HEK293T (cell line): ENCODE measurements around the gene CASZ1.

Experiments
- CTCF ChIA-PET: fragments of 350-600 bp; formaldehyde crosslinking; extraction: SDS; loops from one replicate; lab custom pipeline; 2021; ENCODE audit warnings: antibody characterized with exemption, inconsistent platforms; lab: Yijun Ruan, JAX
- POLR2A ChIA-PET: fragments of 350-600 bp; formaldehyde crosslinking; extraction: SDS; loops from one replicate; lab custom pipeline; 2020; ENCODE audit warnings: antibody characterized with exemption, inconsistent platforms; lab: Yijun Ruan, JAX
- DNase-seq: peaks from one replicate; pipeline ENCODE4 v3.0.0; 2012; ENCODE audit warnings: mixed read lengths; ENCODE audit errors: extremely low spot score
- ARNT ChIP-seq: fragments of 450-650 bp; IDR thresholded peaks from 2 replicates; pipeline ENCODE4 v1.6.1; 2017; ENCODE audit warnings: mild to moderate bottlenecking
- BHLHE40 ChIP-seq: fragments of 450-650 bp; IDR thresholded peaks from 2 replicates; pipeline ENCODE4 v1.6.1; 2016; ENCODE audit warnings: mild to moderate bottlenecking, moderate library complexity, borderline replicate concordance
- CTBP1 ChIP-seq: fragments of 450-650 bp; IDR thresholded peaks from 2 replicates; pipeline ENCODE4 v1.6.1; 2016; ENCODE audit warnings: borderline replicate concordance
- ELF4 ChIP-seq: fragments of 450-650 bp; IDR thresholded peaks from 2 replicates; pipeline ENCODE4 v1.6.1; 2017; ENCODE audit warnings: antibody characterized with exemption
- FOXA1 ChIP-seq: fragments of 450-650 bp; IDR thresholded peaks from 2 replicates; pipeline ENCODE4 v1.6.1; 2016; ENCODE audit warnings: mild to moderate bottlenecking
- FOXK2 ChIP-seq: fragments of 450-650 bp; IDR thresholded peaks from 2 replicates; pipeline ENCODE4 v1.6.1; 2016; ENCODE audit warnings: mild to moderate bottlenecking
- FOXM1 ChIP-seq: fragments of 450-650 bp; IDR thresholded peaks from 2 replicates; pipeline ENCODE4 v1.6.1; 2017; ENCODE audit warnings: mild to moderate bottlenecking, borderline replicate concordance
- HDGF ChIP-seq: fragments of 450-650 bp; IDR thresholded peaks from 2 replicates; pipeline ENCODE4 v1.6.1; 2017; ENCODE audit warnings: antibody characterized with exemption, borderline replicate concordance
- L3MBTL2 ChIP-seq: fragments of 450-650 bp; conservative IDR thresholded peaks from 2 replicates; pipeline ENCODE4 v1.6.1; 2016; ENCODE audit warnings: mild to moderate bottlenecking
- LEF1 ChIP-seq: fragments of 450-650 bp; IDR thresholded peaks from 2 replicates; pipeline ENCODE4 v1.6.1; 2017; ENCODE audit warnings: mild to moderate bottlenecking, borderline replicate concordance
- NFRKB ChIP-seq: fragments of 450-650 bp; IDR thresholded peaks from 2 replicates; pipeline ENCODE4 v1.6.1; 2016; ENCODE audit warnings: mild to moderate bottlenecking, moderate library complexity
- PKNOX1 ChIP-seq: fragments of 450-650 bp; IDR thresholded peaks from 2 replicates; pipeline ENCODE4 v1.6.1; 2016
- SP1 ChIP-seq: fragments of 450-650 bp; IDR thresholded peaks from 2 replicates; pipeline ENCODE4 v1.6.1; 2017
- SUZ12 ChIP-seq: fragments of 450-650 bp; IDR thresholded peaks from 2 replicates; pipeline ENCODE4 v1.6.1; 2016; ENCODE audit warnings: mild to moderate bottlenecking
- TARDBP ChIP-seq: fragments of 450-650 bp; IDR thresholded peaks from 2 replicates; pipeline ENCODE4 v1.6.1; 2016
- ZNF384 ChIP-seq: fragments of 450-650 bp; IDR thresholded peaks from 2 replicates; pipeline ENCODE4 v1.6.1; 2016

CASZ1 gene

GRCh38 chr1:10721381-10722321 lies 74.8 kb downstream of the CASZ1 start:
- POLR2A ChIA-PET = no interaction called here
- TF ChIP-seq FOXM1 (no peak), ARNT (no peak), ZNF384 (no peak), SUZ12 (no peak), LEF1 (no peak), TARDBP (no peak), ELF4 (no peak), FOXK2 (no peak), PKNOX1 (no peak), HDGF (no peak), FOXA1 (no peak), L3MBTL2 (no peak), CTBP1 (no peak), BHLHE40 (no peak), NFRKB (no peak), SP1 (no peak)
- no peak for DNase-seq
- CTCF ChIA-PET = no interaction called here

- POLR2A ChIA-PET = no interaction called here
- no peak for TF ChIP-seq SP1
- TF ChIP-seq FOXM1 = no peak
- TF ChIP-seq ARNT = no peak
- TF ChIP-seq L3MBTL2 = no peak
- TF ChIP-seq SUZ12 = no peak
- no peak for TF ChIP-seq TARDBP
- no peak for TF ChIP-seq FOXA1
- CTCF ChIA-PET = no interaction called here
- DNase-seq = no peak
Measured at GRCh38 chr1:10720635-10721034, 75.8 kb downstream of the CASZ1 start.

GRCh38 chr1:10718083-10718415 lies 78.4 kb downstream of the CASZ1 start:
- no peak for TF ChIP-seq FOXK2
- TF ChIP-seq L3MBTL2 = no peak
- no peak for TF ChIP-seq NFRKB
- no peak for TF ChIP-seq HDGF
- ChIA-PET POLR2A (no interaction called here), CTCF (no interaction called here)
- DNase-seq = no peak

GRCh38 chr1:10717296-10718082 lies 79.0 kb downstream of the CASZ1 start:
- DNase-seq = no peak
- CTCF ChIA-PET = no interaction called here
- POLR2A ChIA-PET = no interaction called here
- TF ChIP-seq FOXK2 (no peak), LEF1 (no peak)

GRCh38 chr1:10716840-10717239 lies 79.6 kb downstream of the CASZ1 start:
- DNase-seq = no peak
- no peak for TF ChIP-seq CTBP1
- ChIA-PET CTCF (interaction anchor here (0.6 kb wide), 1 partner anchor 86 kb away, joined by 3 read pairs; no protein-coding TSS in a partner anchor), POLR2A (no interaction called here)

- TF ChIP-seq ZNF384 = no peak
- no peak for TF ChIP-seq HDGF
- no peak for TF ChIP-seq CTBP1
- no peak for TF ChIP-seq BHLHE40
- POLR2A ChIA-PET = no interaction called here
- CTCF ChIA-PET = no interaction called here
- no peak for DNase-seq
Measured at GRCh38 chr1:10714337-10715114, 81.9 kb downstream of the CASZ1 start.

GRCh38 chr1:10713614-10714013 lies 82.8 kb downstream of the CASZ1 start:
- ChIA-PET POLR2A (no interaction called here), CTCF (no interaction called here)
- no peak for DNase-seq
- TF ChIP-seq NFRKB (no peak), L3MBTL2 (no peak), TARDBP (no peak), LEF1 (no peak), PKNOX1 (no peak), ARNT (no peak), HDGF (no peak), ZNF384 (no peak), CTBP1 (no peak), SP1 (no peak), FOXA1 (no peak), ELF4 (no peak), SUZ12 (no peak)
